Neural progenitor cell (in vitro differentiated cells): ENCODE data around the gene PLCB3.

Experiments
- EZH2 ChIP-seq: fragments of 200-600 bp; sonication (generic); IDR thresholded peaks from 2 replicates; pipeline ENCODE4 v1.6.1; 2017; ENCODE audit warnings: antibody characterized with exemption, mild to moderate bottlenecking, moderate library complexity
- EZH2phosphoT487 ChIP-seq: fragments of 200-600 bp; sonication (generic); IDR thresholded peaks from 2 replicates; pipeline ENCODE4 v1.6.1; 2017; ENCODE audit warnings: antibody characterized with exemption
- TF ChIP-seq, protein P1 (sequence below): fragments of 200-600 bp; sonication (generic); IDR thresholded peaks from 2 replicates; pipeline ENCODE4 v1.5.1; 2017; ENCODE audit warnings: antibody characterized with exemption, mild to moderate bottlenecking

DNA sequence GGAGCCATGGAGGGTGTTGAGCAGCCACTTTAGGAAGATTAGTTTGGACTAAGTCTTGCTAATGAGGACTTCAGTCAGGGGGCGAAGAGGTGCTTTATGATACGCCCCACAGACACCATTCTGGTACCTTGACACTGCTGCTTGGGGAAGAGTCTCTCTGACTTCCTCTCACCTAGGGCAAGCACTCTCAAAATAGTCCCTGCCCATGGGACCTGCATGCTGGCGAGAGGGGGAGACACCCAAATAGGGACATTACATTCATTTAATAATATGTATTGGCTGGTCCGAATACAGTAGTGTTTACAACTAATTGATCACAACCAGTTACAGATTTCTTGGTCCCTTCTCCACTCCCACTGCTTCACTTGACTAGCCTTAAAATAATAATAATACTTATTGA, 44.4 kb downstream of the PLCB3 start:
- TF ChIP-seq, protein P1, sequence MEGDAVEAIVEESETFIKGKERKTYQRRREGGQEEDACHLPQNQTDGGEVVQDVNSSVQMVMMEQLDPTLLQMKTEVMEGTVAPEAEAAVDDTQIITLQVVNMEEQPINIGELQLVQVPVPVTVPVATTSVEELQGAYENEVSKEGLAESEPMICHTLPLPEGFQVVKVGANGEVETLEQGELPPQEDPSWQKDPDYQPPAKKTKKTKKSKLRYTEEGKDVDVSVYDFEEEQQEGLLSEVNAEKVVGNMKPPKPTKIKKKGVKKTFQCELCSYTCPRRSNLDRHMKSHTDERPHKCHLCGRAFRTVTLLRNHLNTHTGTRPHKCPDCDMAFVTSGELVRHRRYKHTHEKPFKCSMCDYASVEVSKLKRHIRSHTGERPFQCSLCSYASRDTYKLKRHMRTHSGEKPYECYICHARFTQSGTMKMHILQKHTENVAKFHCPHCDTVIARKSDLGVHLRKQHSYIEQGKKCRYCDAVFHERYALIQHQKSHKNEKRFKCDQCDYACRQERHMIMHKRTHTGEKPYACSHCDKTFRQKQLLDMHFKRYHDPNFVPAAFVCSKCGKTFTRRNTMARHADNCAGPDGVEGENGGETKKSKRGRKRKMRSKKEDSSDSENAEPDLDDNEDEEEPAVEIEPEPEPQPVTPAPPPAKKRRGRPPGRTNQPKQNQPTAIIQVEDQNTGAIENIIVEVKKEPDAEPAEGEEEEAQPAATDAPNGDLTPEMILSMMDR, result no peak
- TF ChIP-seq EZH2 (no peak), EZH2phosphoT487 (no peak)
